Stimulated activated CD8-positive, alpha-beta memory T cell treated with anti-CD3 and anti-CD28 coated beads, Interleukin-7, amount 100 ng/mL, for 48 hours (primary cell): ENCODE results near the gene DOC2B.
A peak's percentile ranks its signal among the peaks of the same experiment; 100 is the strongest.
"Not testable (repeated sequence)": the region's sequence is repeated elsewhere in the genome, so short reads cannot be mapped to it uniquely, and the experiment has no call there.

Experiments used
- DNase-seq, 2 donors: peaks; one replicate each; pipeline ENCODE4 v3.0.0-alpha.2; 2020; ENCODE audit warnings: low read depth in 1 of 2; ENCODE audit errors: extremely low read depth in 1 of 2

DOC2B gene

GRCh38 chr17:193426-193810 is 12.0 kb upstream of the DOC2B start:
- DNase-seq: no peak

GRCh38 chr17:192666-193425 is 11.4 kb upstream of the DOC2B start:
- DNase-seq: no peak

- no peak for DNase-seq
Observed at GRCh38 chr17:189444-189843, 8.0 kb upstream of the DOC2B start.

- no peak for DNase-seq
Observed at GRCh38 chr17:187130-187529, 5.7 kb upstream of the DOC2B start.

- peak; percentile 6 to 24 for DNase-seq
Observed at GRCh38 chr17:185445-186138, 4.1 kb upstream of the DOC2B start.

GRCh38 chr17:183021-183420 is 1.6 kb upstream of the DOC2B start:
- no peak for DNase-seq

GRCh38 chr17:182050-182751 is 751 bp upstream of the DOC2B start:
- no peak for DNase-seq

- no peak for DNase-seq
Observed at GRCh38 chr17:180381-181244, 837 bp downstream of the DOC2B start.

- DNase-seq: no peak
Observed at GRCh38 chr17:179781-180380, 1.6 kb downstream of the DOC2B start.

GRCh38 chr17:179066-179432 is 2.4 kb downstream of the DOC2B start:
- no peak for DNase-seq

- DNase-seq: no peak
Observed at GRCh38 chr17:178292-179065, 3.0 kb downstream of the DOC2B start.

- no peak for DNase-seq
Observed at GRCh38 chr17:177762-178161, 3.7 kb downstream of the DOC2B start.

- DNase-seq: no peak
Observed at GRCh38 chr17:177155-177554, 4.3 kb downstream of the DOC2B start.

GRCh38 chr17:173166-173911 is 8.1 kb downstream of the DOC2B start:
- no peak for DNase-seq

- DNase-seq: no peak
Observed at GRCh38 chr17:172401-172800, 9.0 kb downstream of the DOC2B start.

GRCh38 chr17:171871-172270 is 9.6 kb downstream of the DOC2B start:
- no peak for DNase-seq

GRCh38 chr17:170130-170670 is 11.2 kb downstream of the DOC2B start:
- DNase-seq: no peak

GRCh38 chr17:168614-169013 is 12.8 kb downstream of the DOC2B start:
- not testable (repeated sequence) for DNase-seq

- DNase-seq: no peak
Observed at GRCh38 chr17:165939-166338, 15.5 kb downstream of the DOC2B start.
